NCI-H748 (cell line): ENCODE results near the gene ERC2.

ENCODE experiments used
- DNase-seq: peaks from one replicate; lab custom pipeline; 2025; ENCODE audit not compliant: unreplicated experiment; lab: John Stamatoyannopoulos, UW

ERC2 gene

DNA sequence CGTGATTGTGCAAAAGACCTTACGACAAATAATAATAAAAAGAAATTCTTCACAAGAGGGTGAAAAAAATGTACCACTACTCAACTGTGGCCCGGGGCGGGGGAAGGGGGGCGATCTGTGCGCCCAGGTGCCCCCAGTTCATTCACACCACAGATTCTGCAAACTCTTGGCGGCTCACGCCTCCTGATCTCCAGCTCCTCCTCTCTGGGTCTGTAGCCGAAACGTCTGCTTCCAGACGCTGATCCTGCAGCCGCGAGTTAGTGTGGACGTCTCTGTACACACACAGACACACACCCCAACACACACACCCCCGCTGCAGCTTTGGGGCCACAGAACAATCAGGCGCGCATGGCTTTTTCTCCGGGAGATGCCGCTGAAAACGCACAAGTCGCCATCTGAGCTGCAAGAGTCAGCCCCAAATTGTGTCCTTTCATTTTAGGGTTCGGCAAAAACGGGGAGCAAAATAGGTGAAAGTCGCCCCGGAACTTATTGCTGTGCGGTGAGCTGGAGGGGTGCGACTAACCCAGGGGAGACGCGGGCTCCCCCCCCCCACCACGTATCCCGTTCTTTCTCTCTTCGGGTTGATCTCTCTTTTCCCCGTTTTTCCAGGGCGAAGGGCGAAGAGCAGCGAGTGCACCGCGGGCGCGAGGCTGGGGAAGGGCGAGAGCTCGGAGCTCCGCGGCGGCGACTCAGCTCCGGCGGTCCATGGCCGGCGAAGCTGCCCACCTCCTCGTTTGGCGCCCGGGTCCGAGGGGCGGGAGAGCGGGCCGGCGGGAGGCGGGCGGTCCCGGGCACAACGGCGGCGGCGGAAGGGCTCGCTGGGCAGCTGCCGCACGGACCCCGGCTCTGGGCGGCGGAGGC is 980.7 kb downstream of the ERC2 start:
- peak; percentile 86 for DNase-seq

DNA sequence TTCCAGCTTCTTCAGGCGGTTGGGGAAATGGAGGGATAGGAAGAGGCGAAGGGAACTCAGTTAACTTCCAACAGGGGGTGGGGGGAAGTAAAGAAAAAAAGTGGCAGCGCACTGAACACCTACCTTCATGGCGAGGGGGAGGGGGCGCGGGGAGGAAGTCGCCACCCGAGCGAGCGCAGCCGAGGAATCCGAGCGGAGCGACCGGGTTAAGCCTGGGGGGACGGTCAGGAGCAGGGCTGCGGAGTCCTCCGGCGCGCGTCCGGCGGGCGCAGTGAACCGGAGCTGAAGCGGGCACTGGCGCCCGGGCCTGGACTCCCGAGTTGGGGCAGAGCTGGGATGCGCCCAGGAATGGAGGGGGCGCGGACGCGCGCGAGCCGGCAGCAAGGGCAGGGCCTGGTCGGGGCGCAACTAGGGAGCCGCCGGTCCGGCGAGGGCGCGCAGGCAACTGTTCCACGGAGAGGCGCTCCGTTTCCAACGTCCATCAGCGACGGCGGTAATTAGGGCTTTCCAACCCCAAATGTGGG is 981.3 kb downstream of the ERC2 start, which contains the start of gene WNT5A:
Gene WNT5A (minus strand): TSS at position 450 of the 524 bp plus-strand sequence. CDS start 321 bp downstream, at position 129.
- peak; percentile 86 for DNase-seq

GRCh38 chr3:55486101-55486856 is 982.0 kb downstream of the ERC2 start:
- peak; percentile 75 for DNase-seq

DNA sequence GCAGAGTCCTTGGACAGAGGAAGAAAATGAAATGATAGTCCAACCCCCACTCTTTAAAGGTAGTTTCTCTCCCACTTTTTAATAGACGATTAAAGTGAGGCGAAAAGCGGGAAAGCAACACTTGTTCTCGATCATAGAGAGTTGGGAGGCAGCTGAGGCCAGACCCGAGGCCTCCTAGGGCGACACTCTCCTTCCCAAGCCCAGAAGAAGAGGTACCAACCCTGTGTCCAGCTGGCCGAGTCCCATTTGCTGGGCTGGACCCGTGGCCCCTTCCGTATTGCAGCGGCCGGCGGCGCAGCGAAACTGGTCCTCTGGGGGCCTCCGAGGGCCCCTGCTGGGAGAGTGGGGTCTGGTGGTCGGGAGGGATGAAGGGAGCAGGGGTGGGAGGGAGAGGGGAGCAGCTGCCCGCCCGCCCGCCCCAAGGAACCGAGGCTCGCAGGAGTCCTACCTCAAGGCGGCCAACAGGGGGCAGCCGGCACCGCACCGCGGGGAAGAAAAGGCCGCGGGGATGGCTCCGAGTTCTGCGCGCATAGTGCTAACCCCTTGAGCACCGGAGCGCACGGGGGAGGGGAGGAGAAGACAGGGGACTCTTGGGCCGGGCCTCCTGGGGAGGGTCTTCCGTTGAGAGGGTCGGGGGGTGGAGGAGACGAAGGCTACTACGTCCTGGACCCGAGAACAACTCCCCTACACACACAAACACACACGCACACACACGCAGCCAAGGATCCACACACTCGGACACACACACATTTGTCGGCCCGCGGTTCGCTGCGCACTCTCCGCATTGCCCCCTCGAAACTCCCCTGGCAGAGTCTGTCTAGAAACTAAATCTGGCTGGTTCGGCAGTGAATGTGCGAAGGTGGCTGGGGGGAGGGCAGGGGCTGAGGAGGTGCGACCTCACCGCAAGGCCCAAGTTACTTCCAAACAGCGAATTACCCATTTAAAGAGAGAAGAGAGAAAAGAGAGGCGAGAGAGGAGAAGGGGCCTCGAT is 983.2 kb downstream of the ERC2 start:
- peak; percentile 83 for DNase-seq

DNA sequence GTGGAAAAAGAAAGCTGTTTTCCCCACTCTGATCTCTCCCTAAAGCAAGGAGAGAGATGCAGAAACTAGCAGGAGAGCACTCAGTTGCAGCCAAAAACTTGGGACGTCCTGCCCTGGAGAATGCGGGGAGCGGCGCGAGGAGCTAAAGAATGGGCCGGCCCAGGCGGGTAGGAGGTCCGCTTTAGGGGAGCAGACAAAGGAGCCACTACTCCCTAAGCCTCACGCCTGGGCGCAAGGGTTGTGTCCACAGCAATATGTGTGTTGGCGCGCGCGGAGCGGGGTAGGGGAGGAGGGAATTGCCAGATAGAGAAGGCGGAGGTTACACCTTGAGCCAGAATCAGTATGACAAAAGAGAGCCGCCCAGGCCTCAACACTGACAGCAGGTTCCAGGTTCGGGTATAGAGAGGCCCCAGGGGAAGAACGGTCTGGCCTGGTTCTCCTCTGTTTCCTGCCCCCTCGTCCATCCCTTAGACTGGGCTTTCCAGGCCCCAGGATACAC is 984.0 kb downstream of the ERC2 start:
- peak; percentile 14 for DNase-seq

DNA sequence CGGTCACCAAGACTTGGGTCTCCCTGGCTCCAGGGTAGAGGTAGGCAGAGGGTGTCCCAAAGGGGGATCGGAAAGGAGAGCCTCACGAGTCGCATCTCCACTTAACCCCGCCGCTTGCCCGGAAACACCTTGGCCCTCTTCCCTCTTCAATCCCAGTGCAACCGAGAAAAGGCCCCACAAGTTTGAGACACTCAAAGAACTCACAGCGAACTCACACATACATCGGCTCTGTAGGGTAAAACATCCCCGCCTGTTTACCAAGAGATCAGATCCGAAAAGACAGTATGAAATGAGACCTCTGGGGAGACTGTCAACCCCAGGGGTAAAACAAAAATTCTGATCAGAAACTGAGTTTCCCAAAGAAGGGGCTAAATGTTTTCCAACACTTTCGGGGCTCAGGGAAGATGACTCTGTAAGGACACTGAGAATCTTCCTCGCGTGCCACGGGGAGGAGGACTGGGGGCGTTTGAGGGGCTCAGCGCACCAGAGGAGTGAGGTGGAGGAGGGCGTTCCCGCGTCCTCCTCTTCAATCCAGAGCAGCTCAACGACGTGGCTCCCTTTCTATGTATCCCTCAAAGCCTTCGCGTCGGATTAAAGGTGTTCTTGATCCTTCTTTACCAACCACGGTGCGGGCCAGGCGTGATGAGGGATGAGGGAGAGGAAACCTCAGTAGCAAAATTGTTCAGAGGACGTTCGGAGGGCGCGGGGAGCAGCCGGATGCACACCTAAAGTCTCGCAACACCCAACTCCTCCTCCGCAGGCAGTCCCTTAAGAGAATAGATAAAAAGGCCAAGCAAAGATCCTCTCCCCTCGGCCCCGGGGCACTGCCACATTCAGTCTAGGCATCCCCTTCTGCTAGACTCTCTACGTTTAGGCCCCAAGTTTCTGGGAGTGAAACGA is 984.8 kb downstream of the ERC2 start:
- DNase-seq: no peak

DNA sequence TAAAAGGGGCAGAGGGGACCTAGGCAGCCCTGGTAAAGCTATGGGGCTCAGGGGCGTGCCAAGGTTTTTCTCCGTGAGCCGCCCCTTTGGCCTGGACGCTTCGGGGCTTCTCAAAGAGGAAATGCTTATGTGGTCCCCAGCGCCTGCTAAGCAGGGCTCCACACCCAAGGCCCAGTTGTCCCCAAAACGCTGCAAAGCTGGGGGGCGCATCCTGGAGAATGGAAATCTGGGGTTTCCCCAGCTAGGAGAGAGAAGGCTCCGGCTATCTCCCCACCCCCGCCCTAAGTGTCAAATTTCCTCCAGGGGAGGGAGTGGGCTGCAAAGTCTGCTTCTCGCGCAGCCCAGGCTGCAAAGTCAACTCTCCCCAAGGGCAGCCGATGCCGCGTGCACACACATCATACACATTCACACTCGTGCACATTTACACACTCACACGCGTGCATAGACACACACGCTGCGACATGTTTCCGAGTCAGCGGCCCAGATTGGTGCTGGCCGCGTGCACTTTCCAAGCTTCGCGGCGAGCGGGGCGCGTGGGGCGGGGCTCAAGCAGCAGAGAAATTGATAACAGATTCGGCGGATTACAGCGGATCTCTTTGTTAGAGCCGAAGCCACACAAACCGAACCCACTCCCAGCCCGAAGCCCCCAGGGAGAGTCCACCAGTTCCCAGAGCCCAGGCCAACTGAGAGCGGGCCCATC is 985.6 kb downstream of the ERC2 start:
- no peak for DNase-seq

DNA sequence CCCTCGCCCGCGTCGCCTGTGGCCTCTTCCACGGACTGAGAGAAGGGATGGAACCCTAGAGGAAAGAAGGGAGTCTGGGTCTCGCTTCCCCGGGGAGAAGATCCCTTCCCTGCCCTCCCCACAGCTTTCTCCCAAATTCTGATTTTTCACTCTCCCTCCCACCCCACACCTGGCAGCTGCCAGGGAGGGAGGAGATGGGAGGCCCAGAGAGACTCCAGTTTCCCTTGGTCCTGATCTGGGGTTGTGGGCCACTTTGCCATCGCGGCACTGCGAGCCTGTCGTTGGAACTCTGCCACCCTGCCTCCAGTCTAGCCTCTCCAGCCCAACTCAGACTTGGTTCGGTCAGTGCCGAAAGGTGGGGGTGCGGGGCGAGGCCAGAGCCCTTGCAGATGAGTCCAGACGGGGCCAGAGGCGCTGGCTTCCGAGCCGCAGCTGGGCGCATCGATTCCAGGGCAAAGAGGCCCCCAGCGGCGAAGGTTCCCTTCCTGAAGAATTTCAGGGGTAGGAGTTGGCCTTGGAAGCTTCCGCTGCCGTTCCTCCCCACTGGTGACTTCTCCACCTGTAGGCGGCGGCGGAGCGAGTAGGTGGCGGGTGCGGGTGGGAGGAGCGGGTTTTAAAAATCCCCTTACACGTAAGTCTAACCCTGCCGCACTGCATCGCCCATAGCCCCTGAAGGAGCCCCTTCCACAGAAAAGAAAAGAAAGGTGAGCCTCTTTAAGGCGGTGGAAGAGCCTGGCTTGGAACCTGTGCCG is 986.3 kb downstream of the ERC2 start:
- no peak for DNase-seq

GRCh38 chr3:55480911-55481743 is 987.1 kb downstream of the ERC2 start:
- no peak for DNase-seq

- DNase-seq: no peak
Measured at GRCh38 chr3:55477306-55478303, 990.7 kb downstream of the ERC2 start.

DNA sequence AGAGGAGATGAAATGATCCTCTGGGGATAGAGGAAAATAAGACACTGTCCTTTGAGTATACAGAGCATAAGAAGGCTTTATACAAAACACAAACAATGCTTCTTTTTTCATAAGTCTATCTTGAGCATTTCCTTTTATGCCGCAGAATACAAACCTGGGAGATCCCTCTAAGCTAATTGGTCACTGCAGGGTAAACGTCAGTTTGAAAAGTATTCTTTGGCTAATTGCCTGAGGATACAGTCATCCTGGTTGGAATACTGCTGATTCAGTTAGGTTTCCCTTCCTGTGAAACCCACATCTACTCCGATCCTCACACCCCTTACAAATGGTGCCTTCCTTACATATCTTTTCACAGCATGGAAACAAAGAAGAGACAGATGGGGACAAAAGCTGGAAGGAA is 991.8 kb downstream of the ERC2 start:
- DNase-seq: no peak

DNA sequence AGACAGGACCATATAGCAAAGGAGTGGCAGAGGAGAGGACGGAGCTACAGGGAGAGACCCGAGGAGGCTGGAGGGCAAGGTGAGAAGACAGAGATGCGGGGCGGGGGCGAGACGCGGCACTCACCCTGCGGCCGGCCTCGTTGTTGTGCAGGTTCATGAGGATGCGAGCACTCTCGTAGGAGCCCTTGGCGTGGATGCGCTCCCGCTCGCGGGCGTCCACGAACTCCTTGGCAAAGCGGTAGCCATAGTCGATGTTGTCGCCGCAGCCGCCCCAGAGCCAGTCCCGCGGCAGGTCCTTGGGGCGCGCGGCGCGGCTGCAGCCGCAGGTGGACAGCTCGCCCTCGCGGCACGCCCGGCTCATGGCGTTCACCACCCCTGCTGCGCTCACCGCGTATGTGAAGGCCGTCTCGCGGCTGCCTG is 994.0 kb downstream of the ERC2 start:
- DNase-seq: no peak

GRCh38 chr3:55473788-55474187 is 994.5 kb downstream of the ERC2 start:
- no peak for DNase-seq

DNA sequence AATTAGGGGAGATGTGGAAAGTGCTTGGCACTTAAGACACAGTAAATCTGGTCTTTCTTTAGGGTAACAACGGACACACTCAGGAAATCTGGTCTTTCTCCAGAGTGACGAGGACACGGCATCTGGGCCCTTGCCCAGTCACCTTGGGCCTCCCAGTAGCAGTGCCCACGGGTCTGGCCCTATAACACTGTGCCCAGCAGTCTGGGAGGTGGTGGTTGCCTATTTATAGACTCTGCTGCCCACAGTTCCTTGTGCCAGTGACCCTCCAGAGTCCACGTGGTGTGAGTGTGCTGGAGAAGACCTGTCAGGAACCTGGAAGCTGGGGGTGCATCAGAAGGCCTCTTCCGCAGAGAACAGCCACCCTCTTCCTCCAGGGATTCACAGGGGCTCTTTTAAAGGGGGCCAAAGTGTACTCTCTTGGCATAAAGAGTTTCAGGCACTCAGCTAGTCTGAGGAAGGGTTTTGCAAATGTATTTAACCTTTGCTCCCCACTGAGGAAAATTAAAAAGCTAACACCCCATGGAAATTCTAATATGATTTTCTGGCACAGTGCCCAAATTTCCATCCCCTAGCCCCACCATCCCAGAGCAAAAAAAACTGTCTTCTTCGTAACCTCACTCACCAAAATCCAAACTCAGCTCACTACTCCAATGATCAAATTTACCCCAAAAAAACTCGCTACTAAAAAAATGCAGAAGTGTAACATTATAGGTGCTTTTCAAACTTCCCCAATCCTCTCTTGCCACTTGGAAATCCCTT is 996.6 kb downstream of the ERC2 start:
- DNase-seq: no peak

- no peak for DNase-seq
Measured at GRCh38 chr3:55471084-55471483, 997.2 kb downstream of the ERC2 start.
